Esophagus muscularis mucosa (tissue), 4 donors: Measurements from ENCODE around the gene FAM187B. TPM values are rescaled to one million over a fixed set of nuclear protein-coding genes. Genes with fewer than 3 reads are reported as not detected.

ENCODE experiments used
- DNase-seq: peaks from one replicate; pipeline ENCODE4 v3.0.0-alpha.2; 2017; ENCODE audit errors: extremely low spot score
- H3K27ac ChIP-seq, 4 donors: fragments of 200-600 bp; sonication (generic); replicated peaks in 1 of 4; 1 replicate in 3 of 4; 2 replicates in 1 of 4; pipeline ENCODE4 v1.5.1; 2016 to 2019; ENCODE audit warnings: mild to moderate bottlenecking in 1 of 4
- H3K27me3 ChIP-seq, 4 donors: fragments of 200-600 bp; sonication (generic); one replicate each; pipeline versions ENCODE4 v1.5.1 to v1.6.0; 2016 to 2019
- H3K36me3 ChIP-seq, 4 donors: fragments of 200-600 bp; sonication (generic); one replicate each; pipeline ENCODE4 v1.5.1; 2016 to 2019
- H3K4me1 ChIP-seq, 4 donors: fragments of 200-600 bp; sonication (generic); one replicate each; pipeline ENCODE4 v1.5.1; 2016 to 2019
- H3K4me3 ChIP-seq, 4 donors: fragments of 200-600 bp; sonication (generic); 1 replicate in 2 of 4; 2 replicates in 2 of 4; pipeline ENCODE4 v1.5.1; 2016 to 2019; ENCODE audit warnings: mild to moderate bottlenecking in 4 of 4, moderate library complexity in 1 of 4
- H3K9me3 ChIP-seq, 4 donors: fragments of 200-600 bp; sonication (generic); 1 replicate in 3 of 4; 2 replicates in 1 of 4; pipeline ENCODE4 v1.5.1; 2016 to 2019
- CTCF ChIP-seq, 3 experiments: fragments of 200-600 bp in 2 of 3; fragments of 450-650 bp in 1 of 3; sonication (generic) in 2 of 3; IDR thresholded peaks; one replicate each; pipeline ENCODE4 v1.5.1; 2017 to 2019; ENCODE audit warnings: antibody characterized with exemption in 3 of 3, mild to moderate bottlenecking in 2 of 3, moderate library complexity in 1 of 3
- EP300 ChIP-seq: sonication (generic); formaldehyde crosslinking; IDR thresholded peaks from one replicate; pipeline ENCODE4 v1.6.1; 2017; ENCODE audit warnings: antibody characterized with exemption
- POLR2A ChIP-seq: fragments of 450-650 bp; IDR thresholded peaks from one replicate; pipeline ENCODE4 v1.6.1; 2017; ENCODE audit warnings: antibody characterized with exemption, moderate library complexity, mild to moderate bottlenecking, low read depth
- POLR2AphosphoS5 ChIP-seq, 2 donors: sonication (generic); formaldehyde crosslinking; IDR thresholded peaks; one replicate each; pipeline ENCODE4 v1.6.1; 2017; ENCODE audit warnings: antibody characterized with exemption in 2 of 2
- WGBS: methylation state at CpG from one replicate; pipeline ENCODE4 v1.1.5; 2018; 5-methylcytosine and 5-hydroxymethylcytosine counted together
- intact Hi-C: fragments of 100-400 bp; cut with DNase I; formaldehyde crosslinking; loops from one replicate; pipeline ENCODE4 v1.15.1; 2023
- total RNA-seq, 4 donors: library from RNA; depleted of rRNA; stranded (reverse); fragments of >200 nt; gene quantifications; one replicate each; pipeline versions ENCODE4 v1.1.0 to v1.2.1, GENCODE V29; 2016

FAM187B gene
- total RNA-seq, 4 donors from 2014 or later = not detected

GRCh38 chr19:35176181-35176570 lies 52.4 kb downstream of the FAM187B start:
- Histone ChIP-seq H3K4me3 (no peak overlapping the region), H3K27ac (no peak overlapping the region), H3K9me3 (no peaks in the 10 kb centered on the region), H3K4me1 (no peaks in the 10 kb centered on the region), H3K27me3 (no peaks in the 10 kb centered on the region), H3K36me3 (no peaks in the 10 kb centered on the region)
- 49% methylated on average over 3 of the region's 3 CpGs for WGBS
- intact Hi-C loops = no loop called here
- DNase-seq = no peak
- TF ChIP-seq CTCF (IDR thresholded peaks at IDR 0.05) (no peak), POLR2A (no peak), EP300 (no peak), POLR2AphosphoS5 (IDR thresholded peaks at IDR 0.05) (no peak)

Other genes starting within 250 kb of the FAM187B start
- gene GRAMD1A, start 228.4 kb downstream of the FAM187B start, total RNA-seq = 10 to 100 TPM; 27.8 to 55.3 (median 52.1) TPM
- 10 to 100 TPM in 3 of 4 donors, 1 to 10 TPM in 1; 8.3 to 15.7 (median 12.8) TPM for gene SCN1B, start 198.3 kb downstream of the FAM187B start, total RNA-seq
- under 1 TPM in 3 of 4 donors, not detected in 1; 0.33 to 0.86 (median 0.58) TPM for gene HPN, start 187.0 kb downstream of the FAM187B start, total RNA-seq
- gene FXYD3, start 112.9 kb downstream of the FAM187B start, total RNA-seq = 1 to 10 TPM in 3 of 4 donors, under 1 TPM in 1; 0.83 to 3.8 (median 3.1) TPM
- gene LGI4, start 93.7 kb downstream of the FAM187B start, total RNA-seq = 10 to 100 TPM; 32.0 to 58.6 (median 49.2) TPM
- gene FXYD1, start 89.9 kb downstream of the FAM187B start, total RNA-seq = 10 to 100 TPM; 44.4 to 92.6 (median 70.7) TPM
- under 1 TPM in 1 of 4 donors, not detected in 3; 0.71 TPM for gene FXYD7, start 85.5 kb downstream of the FAM187B start, total RNA-seq
- 10 to 100 TPM; 26.6 to 49.3 (median 43.0) TPM for gene FXYD5, start 74.0 kb downstream of the FAM187B start, total RNA-seq
- gene LSR, start 20.3 kb upstream of the FAM187B start, total RNA-seq = 10 to 100 TPM in 2 of 4 donors, 1 to 10 TPM in 2; 5.1 to 19.2 (median 10.8) TPM
- 100 to 1,000 TPM; 111 to 122 (median 116) TPM for gene USF2, start 40.2 kb upstream of the FAM187B start, total RNA-seq
- not detected for gene HAMP, start 53.8 kb upstream of the FAM187B start, total RNA-seq
- 1 to 10 TPM in 2 of 4 donors, under 1 TPM in 1, not detected in 1; 0.65 to 2.4 (median 1.2) TPM for gene MAG, start 63.4 kb upstream of the FAM187B start, total RNA-seq
- 10 to 100 TPM in 1 of 4 donors, 1 to 10 TPM in 3; 2.3 to 12.5 (median 3.7) TPM for gene CD22, start 100.4 kb upstream of the FAM187B start, total RNA-seq
- gene FFAR1, start 119.2 kb upstream of the FAM187B start, total RNA-seq = not detected
- gene FFAR3, start 129.7 kb upstream of the FAM187B start, total RNA-seq = 1 to 10 TPM in 1 of 4 donors, under 1 TPM in 1, not detected in 2; 0.17 to 2.3 TPM
- gene GPR42, start 142.3 kb upstream of the FAM187B start, total RNA-seq = under 1 TPM in 1 of 4 donors, not detected in 3; 0.17 TPM
- gene FFAR2, start 219.5 kb upstream of the FAM187B start, total RNA-seq = 1 to 10 TPM in 1 of 4 donors, not detected in 3; 1.7 TPM